ENCODE data around the gene CYP3A7. TPM values are rescaled to one million over a fixed set of nuclear protein-coding genes. Genes with fewer than 3 reads are reported as not detected.
"Not testable (repeated sequence)": the region's sequence is repeated elsewhere in the genome, so short reads cannot be mapped to it uniquely, and the experiment has no call there.

Gene CYP3A7
- total RNA-seq, 1 donor from 2014 or later = 0.18 TPM

GRCh38 chr7:99694912-99695304 lies 40.1 kb downstream of the CYP3A7 start:
- TF ChIP-seq CTCF (IDR thresholded peaks at IDR 0.05; ENCODE audit: unreplicated experiment) = no peak
- Mint-ChIP-seq H3K36me3 (ENCODE audit: low read depth, unreplicated experiment) (peaks cover 3% of the 10 kb centered on the region), H3K4me3 (ENCODE audit: unreplicated experiment) (no peak overlapping the region), H3K4me1 (ENCODE audit: unreplicated experiment) (peaks cover 31% of the 10 kb centered on the region), H3K9me3 (ENCODE audit: unreplicated experiment) (no peaks in the 10 kb centered on the region), H3K27me3 (ENCODE audit: unreplicated experiment) (no peaks in the 10 kb centered on the region), H3K27ac (ENCODE audit: unreplicated experiment) (no peak overlapping the region)
- no peak for DNase-seq (ENCODE audit: low spot score)

GRCh38 chr7:99694201-99694911 lies 40.6 kb downstream of the CYP3A7 start:
- Mint-ChIP-seq H3K9me3 (ENCODE audit: unreplicated experiment) (no peaks in the 10 kb centered on the region), H3K36me3 (ENCODE audit: low read depth, unreplicated experiment) (peaks cover 3% of the 10 kb centered on the region), H3K4me3 (ENCODE audit: unreplicated experiment) (no peak overlapping the region), H3K27me3 (ENCODE audit: unreplicated experiment) (no peaks in the 10 kb centered on the region), H3K4me1 (ENCODE audit: unreplicated experiment) (peaks cover 25% of the 10 kb centered on the region), H3K27ac (ENCODE audit: unreplicated experiment) (no peak overlapping the region)
- no peak for DNase-seq (ENCODE audit: low spot score)
- no peak for TF ChIP-seq CTCF (IDR thresholded peaks at IDR 0.05; ENCODE audit: unreplicated experiment)

- Mint-ChIP-seq H3K4me3 (ENCODE audit: unreplicated experiment) (no peak overlapping the region), H3K27ac (ENCODE audit: unreplicated experiment) (peak overlapping the region; percentile 26), H3K36me3 (ENCODE audit: low read depth, unreplicated experiment) (peaks cover 3% of the 10 kb centered on the region), H3K27me3 (ENCODE audit: unreplicated experiment) (no peaks in the 10 kb centered on the region), H3K4me1 (ENCODE audit: unreplicated experiment) (peaks cover 19% of the 10 kb centered on the region), H3K9me3 (ENCODE audit: unreplicated experiment) (no peaks in the 10 kb centered on the region)
- no peak for DNase-seq (ENCODE audit: low spot score)
- TF ChIP-seq CTCF (IDR thresholded peaks at IDR 0.05; ENCODE audit: unreplicated experiment) = no peak
Observed at GRCh38 chr7:99693427-99694200, 41.4 kb downstream of the CYP3A7 start.

- Mint-ChIP-seq H3K27me3 (ENCODE audit: unreplicated experiment) (no peaks in the 10 kb centered on the region), H3K36me3 (ENCODE audit: low read depth, unreplicated experiment) (peaks cover 3% of the 10 kb centered on the region), H3K9me3 (ENCODE audit: unreplicated experiment) (no peaks in the 10 kb centered on the region), H3K4me1 (ENCODE audit: unreplicated experiment) (peaks cover 17% of the 10 kb centered on the region), H3K27ac (ENCODE audit: unreplicated experiment) (no peak overlapping the region), H3K4me3 (ENCODE audit: unreplicated experiment) (no peak overlapping the region)
- no peak for DNase-seq (ENCODE audit: low spot score)
- no peak for TF ChIP-seq CTCF (IDR thresholded peaks at IDR 0.05; ENCODE audit: unreplicated experiment)
Observed at GRCh38 chr7:99693100-99693426, 41.9 kb downstream of the CYP3A7 start.

- not testable (repeated sequence) for H3K27me3 Mint-ChIP-seq (ENCODE audit: unreplicated experiment); H3K27ac Mint-ChIP-seq (ENCODE audit: unreplicated experiment); H3K4me3 Mint-ChIP-seq (ENCODE audit: unreplicated experiment); DNase-seq (ENCODE audit: low spot score); H3K9me3 Mint-ChIP-seq (ENCODE audit: unreplicated experiment); H3K36me3 Mint-ChIP-seq (ENCODE audit: low read depth, unreplicated experiment)
- H3K4me1 Mint-ChIP-seq (ENCODE audit: unreplicated experiment) = peaks cover 16% of the 10 kb centered on the region
Observed at GRCh38 chr7:99692563-99692962, 42.4 kb downstream of the CYP3A7 start.

GRCh38 chr7:99691658-99692057 lies 43.3 kb downstream of the CYP3A7 start:
- peaks cover 16% of the 10 kb centered on the region for H3K4me1 Mint-ChIP-seq (ENCODE audit: unreplicated experiment)
- H3K9me3 Mint-ChIP-seq (ENCODE audit: unreplicated experiment); H3K36me3 Mint-ChIP-seq (ENCODE audit: low read depth, unreplicated experiment); H3K27ac Mint-ChIP-seq (ENCODE audit: unreplicated experiment); H3K4me3 Mint-ChIP-seq (ENCODE audit: unreplicated experiment); H3K27me3 Mint-ChIP-seq (ENCODE audit: unreplicated experiment); DNase-seq (ENCODE audit: low spot score): not testable (repeated sequence)

GRCh38 chr7:99690918-99691317 lies 44.1 kb downstream of the CYP3A7 start:
- not testable (repeated sequence) for H3K27ac Mint-ChIP-seq (ENCODE audit: unreplicated experiment); DNase-seq (ENCODE audit: low spot score); H3K36me3 Mint-ChIP-seq (ENCODE audit: low read depth, unreplicated experiment); H3K9me3 Mint-ChIP-seq (ENCODE audit: unreplicated experiment); H3K4me3 Mint-ChIP-seq (ENCODE audit: unreplicated experiment); H3K27me3 Mint-ChIP-seq (ENCODE audit: unreplicated experiment)
- peaks cover 15% of the 10 kb centered on the region for H3K4me1 Mint-ChIP-seq (ENCODE audit: unreplicated experiment)

GRCh38 chr7:99685871-99686608 lies 49.0 kb downstream of the CYP3A7 start:
- not testable (repeated sequence) for H3K27me3 Mint-ChIP-seq (ENCODE audit: unreplicated experiment); H3K4me1 Mint-ChIP-seq (ENCODE audit: unreplicated experiment); H3K9me3 Mint-ChIP-seq (ENCODE audit: unreplicated experiment); H3K27ac Mint-ChIP-seq (ENCODE audit: unreplicated experiment); DNase-seq (ENCODE audit: low spot score)
- H3K4me3 Mint-ChIP-seq (ENCODE audit: unreplicated experiment) = peak overlapping the region; percentile 18
- H3K36me3 Mint-ChIP-seq (ENCODE audit: low read depth, unreplicated experiment) = peaks cover 18% of the 10 kb centered on the region

Measured in endothelial cell (in vitro differentiated cells).